WTC11 (cell line): ENCODE data around the gene RARA. TPM values are rescaled to one million over a fixed set of nuclear protein-coding genes. Genes with fewer than 3 reads are reported as not detected.

Experiments used
- ATAC-seq: fragments of 200-7000 bp; cut with Tn5 transposase; 2 replicates; pipeline ENCODE4 v1.10.0; 2021; ENCODE audit warnings: mild to moderate bottlenecking, moderate library complexity
- CTCF ChIA-PET: fragments of 300-600 bp; sonication (Branson Sonifier 250); formaldehyde crosslinking; loops from one replicate; lab custom pipeline; 2021; ENCODE audit warnings: antibody characterized with exemption; lab: Charles Lee
- POLR2A ChIA-PET: fragments of 350-600 bp; sonication (Branson Sonifier 250); formaldehyde crosslinking; loops from one replicate; lab custom pipeline; 2021; ENCODE audit warnings: antibody characterized with exemption; lab: Charles Lee
- DNase-seq: peaks from one replicate; pipeline ENCODE4 v3.0.0; 2021; ENCODE audit warnings: low spot score
- H3K27ac Mint-ChIP-seq: 2 replicates; pipeline ENCODE4 v1.8.0; 2021; ENCODE audit warnings: mixed read lengths
- H3K27me3 Mint-ChIP-seq: 2 replicates; pipeline ENCODE4 v1.8.0; 2021; ENCODE audit warnings: low read depth, mild to moderate bottlenecking, moderate library complexity, mixed read lengths
- H3K36me3 Mint-ChIP-seq: 2 replicates; pipeline ENCODE4 v1.8.0; 2021; ENCODE audit warnings: mixed read lengths
- H3K4me1 Mint-ChIP-seq: 2 replicates; pipeline ENCODE4 v1.8.0; 2022; ENCODE audit warnings: mixed read lengths
- H3K4me3 Mint-ChIP-seq: 2 replicates; pipeline ENCODE4 v1.8.0; 2021; ENCODE audit warnings: mild to moderate bottlenecking, moderate library complexity, mixed read lengths
- H3K9me3 Mint-ChIP-seq: 2 replicates; pipeline ENCODE4 v1.8.0; 2021; ENCODE audit warnings: mixed read lengths
- AFF4 ChIP-seq: sonication (generic); formaldehyde crosslinking; IDR thresholded peaks from 2 replicates; pipeline ENCODE4 v1.8.1; 2023; ENCODE audit warnings: mild to moderate bottlenecking, missing genetic modification reagents, borderline replicate concordance
- ATF1 ChIP-seq: sonication (generic); formaldehyde crosslinking; IDR thresholded peaks from 2 replicates; pipeline ENCODE4 v1.8.1; 2023; ENCODE audit warnings: mild to moderate bottlenecking, moderate library complexity, missing genetic modification reagents
- CREM ChIP-seq: sonication (generic); formaldehyde crosslinking; IDR thresholded peaks from 2 replicates; pipeline ENCODE4 v1.8.1; 2022; ENCODE audit warnings: mild to moderate bottlenecking, missing genetic modification reagents, moderate library complexity
- E2F4 ChIP-seq: sonication (generic); formaldehyde crosslinking; IDR thresholded peaks from 2 replicates; pipeline ENCODE4 v1.8.1; 2022; ENCODE audit warnings: low read depth, mild to moderate bottlenecking, moderate library complexity, missing genetic modification reagents, borderline replicate concordance
- FOXK1 ChIP-seq: sonication (generic); formaldehyde crosslinking; IDR thresholded peaks from 2 replicates; pipeline ENCODE4 v1.8.0; 2022; ENCODE audit warnings: mild to moderate bottlenecking, moderate library complexity, missing genetic modification reagents
- GRHL2 ChIP-seq: fragments of 250-450 bp; sonication (Bioruptor Pico); IDR thresholded peaks from 2 replicates; pipeline ENCODE4 v1.8.0; 2022; ENCODE audit warnings: mild to moderate bottlenecking, moderate library complexity; ENCODE audit not compliant: insufficient replicate concordance, severe bottlenecking
- IRF1 ChIP-seq: sonication (generic); formaldehyde crosslinking; IDR thresholded peaks from 2 replicates; pipeline ENCODE4 v1.8.0; 2023; ENCODE audit warnings: missing genetic modification reagents
- KAT7 ChIP-seq: sonication (generic); formaldehyde crosslinking; IDR thresholded peaks from 2 replicates; pipeline ENCODE4 v1.8.1; 2023; ENCODE audit warnings: missing genetic modification reagents, mild to moderate bottlenecking, borderline replicate concordance
- NR1H2 ChIP-seq: sonication (generic); formaldehyde crosslinking; IDR thresholded peaks from 2 replicates; pipeline ENCODE4 v1.9.0; 2021; ENCODE audit warnings: mild to moderate bottlenecking, moderate library complexity, missing genetic modification reagents
- RELA ChIP-seq: sonication (generic); formaldehyde crosslinking; IDR thresholded peaks from 2 replicates; pipeline ENCODE4 v1.8.1; 2022; ENCODE audit warnings: missing genetic modification reagents, mild to moderate bottlenecking, borderline replicate concordance
- SOX15 ChIP-seq: fragments of 250-450 bp; sonication (Bioruptor Pico); IDR thresholded peaks from 2 replicates; pipeline ENCODE4 v1.9.0; 2021; ENCODE audit warnings: mild to moderate bottlenecking
- ZBTB43 ChIP-seq: sonication (generic); formaldehyde crosslinking; IDR thresholded peaks from 2 replicates; pipeline ENCODE4 v1.8.1; 2023; ENCODE audit warnings: mild to moderate bottlenecking, missing genetic modification reagents
- ZNF121 ChIP-seq: sonication (generic); formaldehyde crosslinking; IDR thresholded peaks from 2 replicates; pipeline ENCODE4 v1.8.0; 2023; ENCODE audit warnings: missing genetic modification reagents
- ZNF396 ChIP-seq: fragments of 250-450 bp; sonication (Bioruptor Pico); IDR thresholded peaks from 2 replicates; pipeline ENCODE4 v1.8.0; 2021; ENCODE audit warnings: mild to moderate bottlenecking, moderate library complexity, borderline replicate concordance
- ZNF532 ChIP-seq: fragments of 250-450 bp; sonication (Bioruptor Pico); IDR thresholded peaks from 2 replicates; pipeline ENCODE4 v1.9.0; 2021; ENCODE audit warnings: mild to moderate bottlenecking, borderline replicate concordance
- total RNA-seq: library from RNA; stranded (reverse); gene quantifications from 3 replicates; pipeline ENCODE4 v1.2.3, GENCODE V29; 2021

The RARA gene
- total RNA-seq, 1 experiment from 2014 or later, result 20.7 TPM

GRCh38 chr17:40342504-40343218 lies 33.7 kb downstream of the RARA start:
- Mint-ChIP-seq H3K36me3 (no peaks in the 10 kb centered on the region), H3K27ac (no peak overlapping the region)
- no peak for TF ChIP-seq FOXK1 (CRISPR knock-in tag)
- TF ChIP-seq RELA, result no peak
- no peak for TF ChIP-seq IRF1 (CRISPR knock-in tag)
- no peak for TF ChIP-seq NR1H2 (CRISPR knock-in tag)
- no peak for TF ChIP-seq ZBTB43 (CRISPR knock-in tag)
- TF ChIP-seq SOX15 (CRISPR knock-in tag), result no peak
- no peak for TF ChIP-seq KAT7 (CRISPR knock-in tag)
- no peak for TF ChIP-seq AFF4 (CRISPR knock-in tag)
- TF ChIP-seq ATF1 (CRISPR knock-in tag), result no peak
- no peak for TF ChIP-seq CREM
- TF ChIP-seq ZNF121 (CRISPR knock-in tag), result no peak
- TF ChIP-seq ZNF396 (CRISPR knock-in tag), result no peak
- no peak for TF ChIP-seq ZNF532 (CRISPR knock-in tag)
- no peak for TF ChIP-seq GRHL2
- no peak for TF ChIP-seq E2F4 (CRISPR knock-in tag)
- TF ChIP-seq, all 79 proteins: peak for 0
- Mint-ChIP-seq H3K4me1 (peaks cover 49% of the 10 kb centered on the region), H3K27me3 (peaks cover 56% of the 10 kb centered on the region), H3K4me3 (peak overlapping the region; percentile 76), H3K9me3 (no peaks in the 10 kb centered on the region)
- ChIA-PET CTCF (interaction anchor here (0.6 to 5.0 kb wide), 6 partner anchors 12 to 39 kb away, joined by 3 to 56 read pairs (median 19); no protein-coding TSS in a partner anchor), POLR2A (interaction anchor here (1.8 kb wide), 1 partner anchor 33 kb away, joined by 5 read pairs; the partner anchor contains the start of gene RARA)
- DNase-seq (no peak), ATAC-seq (no peak)
